ENCODE results near the gene PREP.
"Not testable (repeated sequence)": the region's sequence is repeated elsewhere in the genome, so short reads cannot be mapped to it uniquely, and the experiment has no call there.

PREP gene

DNA sequence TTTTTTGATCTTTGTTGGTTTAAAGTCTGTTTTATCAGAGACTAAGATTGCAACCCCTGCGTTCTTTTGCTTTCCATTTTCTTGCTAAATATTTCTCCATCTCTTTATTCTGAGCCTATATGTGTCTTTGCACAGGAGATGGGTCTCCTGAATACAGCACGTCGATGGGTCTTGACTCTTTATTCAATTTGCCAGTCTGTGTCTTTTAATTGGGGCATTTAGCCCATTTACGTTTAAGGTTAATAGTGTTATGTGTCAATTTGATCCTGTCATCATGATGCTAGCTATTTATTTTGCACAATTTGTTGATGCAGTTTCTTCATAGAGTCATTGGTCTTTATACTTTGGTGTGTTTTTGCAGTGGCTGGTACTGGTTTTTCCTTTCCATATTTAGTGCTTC is 171.1 kb downstream of the PREP start:
- H3K4me1 ChIP-seq (ENCODE audit: control insufficient read depth, insufficient read depth, low read length); H3K4me3 ChIP-seq (ENCODE audit: low read depth, low read length); H3K9me3 ChIP-seq (ENCODE audit: control insufficient read depth, insufficient read depth, low read depth, low read length); H3K27ac ChIP-seq (ENCODE audit: extremely low read depth, low read depth, low read length); H3K36me3 ChIP-seq (ENCODE audit: control insufficient read depth in 2 of 2, insufficient read depth in 1 of 2, low read length in 2 of 2); CTCF ChIA-PET; POLR2A ChIA-PET: not testable (repeated sequence)
- peak; percentile 76 for TF ChIP-seq ZNF529 (tag by site-specific recombination; IDR thresholded peaks at IDR 0.05; ENCODE audit: insufficient replicate concordance)
